Keratinocyte (primary cell): Measurements from ENCODE around the gene COL1A2. TPM values are rescaled to one million over a fixed set of nuclear protein-coding genes. Genes with fewer than 3 reads are reported as not detected.

Source experiments
- DNase-seq: peaks from one replicate; pipeline ENCODE4 v3.0.0-alpha.2; 2011; ENCODE audit warnings: low read depth, missing footprints, low spot score
- FAIRE-seq: peaks from 2 replicates; lab custom pipeline; 2011; peaks lifted over from hg19 to GRCh38; lab: Jason Lieb, UNC
- H2AFZ ChIP-seq: 2 replicates; pipeline ENCODE4 v1.6.0; 2012; ENCODE audit warnings: low read length, control low read depth, inconsistent platforms; ENCODE audit not compliant: control insufficient read depth
- H3K27ac ChIP-seq: 2 replicates; pipeline ENCODE4 v1.5.1; 2011; ENCODE audit warnings: low read length; ENCODE audit not compliant: control insufficient read depth, insufficient read depth
- H3K27me3 ChIP-seq: 3 replicates; pipeline ENCODE4 v1.6.0; 2011; ENCODE audit warnings: low read length; ENCODE audit not compliant: control insufficient read depth, insufficient read depth; ENCODE audit errors: extremely low read depth
- H3K36me3 ChIP-seq, 2 experiments: 2 replicates in 1 of 2; 3 replicates in 1 of 2; pipeline ENCODE4 v1.5.1; 2011; ENCODE audit warnings: low read length in 2 of 2, mild to moderate bottlenecking in 1 of 2; ENCODE audit not compliant: control insufficient read depth in 2 of 2, insufficient read depth in 2 of 2; ENCODE audit errors: extremely low read depth in 1 of 2
- H3K4me1 ChIP-seq: 3 replicates; pipeline ENCODE4 v1.5.1; 2011; ENCODE audit warnings: low read length; ENCODE audit not compliant: control insufficient read depth, insufficient read depth; ENCODE audit errors: extremely low read depth
- H3K4me2 ChIP-seq: 3 replicates; pipeline ENCODE4 v1.6.0; 2011; ENCODE audit warnings: low read depth, low read length; ENCODE audit not compliant: control insufficient read depth, insufficient read depth; ENCODE audit errors: extremely low read depth
- H3K4me3 ChIP-seq, 3 experiments: fragments of 200-600 bp in 1 of 3; sonication (generic) in 1 of 3; 2 replicates in 2 of 3; 3 replicates in 1 of 3; pipeline ENCODE4 v1.5.1; 2011 to 2016; ENCODE audit warnings: low read length in 3 of 3, mild to moderate bottlenecking in 3 of 3, control low read depth in 2 of 3, inconsistent platforms in 1 of 3, low read depth in 1 of 3, mixed read lengths in 1 of 3, mixed run types in 1 of 3, moderate library complexity in 1 of 3; ENCODE audit not compliant: control insufficient read depth in 2 of 3, insufficient read depth in 2 of 3; ENCODE audit errors: extremely low read depth in 1 of 3
- H3K79me2 ChIP-seq: 2 replicates; pipeline ENCODE4 v1.6.0; 2012; ENCODE audit warnings: low read length; ENCODE audit not compliant: control insufficient read depth, insufficient read depth
- H3K9ac ChIP-seq: 3 replicates; pipeline ENCODE4 v1.6.0; 2011; ENCODE audit warnings: low read length; ENCODE audit not compliant: control insufficient read depth, insufficient read depth; ENCODE audit errors: extremely low read depth
- H3K9me1 ChIP-seq: 3 replicates; pipeline ENCODE4 v1.6.0; 2011; ENCODE audit warnings: low read length; ENCODE audit not compliant: control insufficient read depth, insufficient read depth; ENCODE audit errors: extremely low read depth
- H3K9me3 ChIP-seq: 2 replicates; pipeline ENCODE4 v1.5.1; 2012; ENCODE audit warnings: low read depth, low read length; ENCODE audit not compliant: control insufficient read depth
- H4K20me1 ChIP-seq: 3 replicates; pipeline ENCODE4 v1.6.0; 2011; ENCODE audit warnings: low read length; ENCODE audit not compliant: control insufficient read depth, insufficient read depth; ENCODE audit errors: extremely low read depth
- EZH2 ChIP-seq: IDR thresholded peaks from one replicate; pipeline ENCODE4 v1.6.1; 2012; ENCODE audit warnings: inconsistent platforms, mild to moderate bottlenecking, low read length, moderate library complexity
- dilution Hi-C: fragments of 300-500 bp; cut with MboI; formaldehyde crosslinking; loops from one replicate; pipeline ENCODE4 v1.7.0; 2020; ENCODE audit warnings: low sequenced_read_pairs; ENCODE audit not compliant: extremely low pct_ligation_motif_present
- polyA plus RNA-seq, 5 experiments: library from polyadenylated mRNA; depleted of rRNA in 3 of 5; stranded (reverse) in 3 of 5; stranded (forward) in 1 of 5; unstranded in 1 of 5; fragments of >200 nt; gene quantifications; 1 replicate in 1 of 5; 2 replicates in 3 of 5; 3 replicates in 1 of 5; pipeline versions ENCODE4 v1.2.1 to v1.2.3, GENCODE V29; 2011 to 2012; ENCODE audit warnings: missing spikeins in 2 of 5, low read depth in 1 of 5, low replicate concordance in 1 of 5
- TF ChIP-seq, protein P1 (sequence below), 3 experiments: IDR thresholded peaks in 1 of 3; conservative IDR thresholded peaks in 1 of 3; optimal IDR thresholded peaks in 1 of 3; 2 replicates in 2 of 3; 3 replicates in 1 of 3; pipeline versions ENCODE3 to v1.5.1; 2011; ENCODE audit warnings: low read length in 3 of 3, mild to moderate bottlenecking in 3 of 3, moderate library complexity in 2 of 3, control low read depth in 1 of 3, inconsistent platforms in 1 of 3; ENCODE audit not compliant: insufficient read depth in 2 of 3; ENCODE audit errors: extremely low read depth in 1 of 3

Gene COL1A2
- polyA plus RNA-seq, 1 donor (not counting 4 experiments of a cell fraction or from before 2014, with no cell fraction given): 0.13 TPM

DNA sequence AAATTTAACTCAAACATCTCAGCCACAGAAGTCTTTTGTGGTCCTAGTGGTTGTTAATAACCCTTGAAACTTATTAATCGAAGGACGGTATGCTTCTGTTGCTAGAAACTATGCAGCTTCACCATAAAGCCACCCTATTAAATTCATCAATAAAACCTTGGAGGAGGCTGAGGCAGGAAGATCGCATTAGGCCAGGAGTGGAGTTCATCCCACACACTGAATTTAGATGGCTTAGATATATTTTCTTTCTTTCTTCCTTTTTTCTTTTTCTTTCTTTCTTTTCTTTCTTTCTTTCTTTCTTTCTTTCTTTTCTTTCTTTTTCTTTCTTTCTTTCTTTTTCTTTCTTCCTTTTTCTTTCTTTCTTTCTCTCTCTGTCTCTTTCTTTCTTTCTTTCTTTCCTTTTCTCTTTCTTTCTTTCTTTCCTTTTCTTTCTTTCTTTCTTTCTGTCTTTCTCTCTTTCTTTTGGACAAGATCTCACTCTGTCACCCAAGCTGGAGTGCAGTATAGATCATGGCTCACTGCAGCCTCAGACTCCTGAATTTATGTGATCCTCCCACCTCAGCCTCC is 84.0 kb downstream of the COL1A2 start:
- Histone ChIP-seq H3K36me3 (no peaks in the 10 kb centered on the region), H3K27ac (no peak overlapping the region), H3K4me1 (no peaks in the 10 kb centered on the region), H4K20me1 (no peaks in the 10 kb centered on the region), H2AFZ (no peak overlapping the region), H3K4me2 (no peak overlapping the region), H3K79me2 (no peaks in the 10 kb centered on the region), H3K9me3 (no peaks in the 10 kb centered on the region), H3K27me3 (peaks cover 4% of the 10 kb centered on the region), H3K4me3 (no peak overlapping the region), H3K9me1 (no peaks in the 10 kb centered on the region), H3K9ac (no peak overlapping the region)
- TF ChIP-seq, protein P1, sequence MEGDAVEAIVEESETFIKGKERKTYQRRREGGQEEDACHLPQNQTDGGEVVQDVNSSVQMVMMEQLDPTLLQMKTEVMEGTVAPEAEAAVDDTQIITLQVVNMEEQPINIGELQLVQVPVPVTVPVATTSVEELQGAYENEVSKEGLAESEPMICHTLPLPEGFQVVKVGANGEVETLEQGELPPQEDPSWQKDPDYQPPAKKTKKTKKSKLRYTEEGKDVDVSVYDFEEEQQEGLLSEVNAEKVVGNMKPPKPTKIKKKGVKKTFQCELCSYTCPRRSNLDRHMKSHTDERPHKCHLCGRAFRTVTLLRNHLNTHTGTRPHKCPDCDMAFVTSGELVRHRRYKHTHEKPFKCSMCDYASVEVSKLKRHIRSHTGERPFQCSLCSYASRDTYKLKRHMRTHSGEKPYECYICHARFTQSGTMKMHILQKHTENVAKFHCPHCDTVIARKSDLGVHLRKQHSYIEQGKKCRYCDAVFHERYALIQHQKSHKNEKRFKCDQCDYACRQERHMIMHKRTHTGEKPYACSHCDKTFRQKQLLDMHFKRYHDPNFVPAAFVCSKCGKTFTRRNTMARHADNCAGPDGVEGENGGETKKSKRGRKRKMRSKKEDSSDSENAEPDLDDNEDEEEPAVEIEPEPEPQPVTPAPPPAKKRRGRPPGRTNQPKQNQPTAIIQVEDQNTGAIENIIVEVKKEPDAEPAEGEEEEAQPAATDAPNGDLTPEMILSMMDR (optimal IDR thresholded peaks at IDR 0.05 in 1 of 3, IDR thresholded peaks at IDR 0.05 in 1 of 3, conservative IDR thresholded peaks at IDR 0.05 in 1 of 3; ENCODE audit: extremely low read depth in 1 of 3, insufficient read depth in 2 of 3, low read length in 3 of 3): no peak
- no peak for TF ChIP-seq EZH2
- FAIRE-seq: no peak
- no peak for DNase-seq
- dilution Hi-C loops: no loop called here

Other genes starting within 250 kb of the COL1A2 start
- 3.6 to 7.1 TPM (median 3.6 TPM) in 3 replicates for gene CASD1, start 114.9 kb downstream of the COL1A2 start, polyA plus RNA-seq